Vagina (tissue), 2 donors: Measurements from ENCODE around the gene CAMK2B. TPM values are rescaled to one million over a fixed set of nuclear protein-coding genes. Genes with fewer than 3 reads are reported as not detected.

Experiments used
- DNase-seq, 2 donors: peaks; one replicate each; pipeline ENCODE4 v3.0.0-alpha.2; 2017; ENCODE audit errors: extremely low spot score in 2 of 2
- H3K27ac ChIP-seq: fragments of 200-600 bp; sonication (generic); one replicate; pipeline ENCODE4 v1.5.1; 2019
- H3K27me3 ChIP-seq: fragments of 200-600 bp; sonication (generic); one replicate; pipeline ENCODE4 v1.5.1; 2019
- H3K36me3 ChIP-seq, 2 donors: fragments of 200-600 bp; sonication (generic); one replicate each; pipeline ENCODE4 v1.5.1; 2017 to 2019
- H3K4me1 ChIP-seq: fragments of 200-600 bp; sonication (generic); one replicate; pipeline ENCODE4 v1.5.1; 2019
- H3K4me3 ChIP-seq, 2 donors: fragments of 200-600 bp; sonication (generic); 1 replicate in 1 of 2; 2 replicates in 1 of 2; pipeline ENCODE4 v1.5.1; 2016 to 2019
- H3K9me3 ChIP-seq: fragments of 200-600 bp; sonication (generic); one replicate; pipeline ENCODE4 v1.5.1; 2019
- CTCF ChIP-seq, 3 experiments: fragments of 450-650 bp in 2 of 3; fragments of 200-600 bp in 1 of 3; sonication (generic) in 1 of 3; IDR thresholded peaks; one replicate each; pipeline ENCODE4 v1.5.1; 2017 to 2019; ENCODE audit warnings: antibody characterized with exemption in 3 of 3, mild to moderate bottlenecking in 2 of 3, moderate library complexity in 2 of 3
- POLR2A ChIP-seq, 2 donors: fragments of 450-650 bp; IDR thresholded peaks; one replicate each; pipeline ENCODE4 v1.6.1; 2017; ENCODE audit warnings: antibody characterized with exemption in 2 of 2, mild to moderate bottlenecking in 2 of 2, moderate library complexity in 2 of 2
- POLR2AphosphoS5 ChIP-seq, 2 donors: sonication (generic); formaldehyde crosslinking; IDR thresholded peaks; one replicate each; pipeline ENCODE4 v1.9.0; 2017; ENCODE audit warnings: antibody characterized with exemption in 2 of 2, mild to moderate bottlenecking in 2 of 2, low read depth in 1 of 2; ENCODE audit not compliant: insufficient read depth in 1 of 2
- intact Hi-C: fragments of 100-400 bp; cut with DNase I; formaldehyde crosslinking; loops from one replicate; pipeline ENCODE4 v1.15.1; 2023
- total RNA-seq: library from RNA; depleted of rRNA; stranded (reverse); fragments of >200 nt; gene quantifications from one replicate; pipeline ENCODE4 v1.2.3, GENCODE V29; 2016

The CAMK2B gene
- total RNA-seq, 1 donor from 2014 or later, result 3.2 TPM

- peaks cover 4% of the 10 kb centered on the region for H3K27me3 ChIP-seq
- intact Hi-C loops, result no loop called here
- H3K4me3 ChIP-seq, result no peak overlapping the region
- TF ChIP-seq CTCF (IDR thresholded peaks at IDR 0.05) (no peak), POLR2A (IDR thresholded peaks at IDR 0.05) (no peak), POLR2AphosphoS5 (IDR thresholded peaks at IDR 0.05; ENCODE audit: insufficient read depth in 1 of 2, low read depth in 1 of 2) (no peak)
- DNase-seq, result no peak
- no peaks in the 10 kb centered on the region for H3K4me1 ChIP-seq
- no peaks in the 10 kb centered on the region for H3K36me3 ChIP-seq
- no peaks in the 10 kb centered on the region for H3K9me3 ChIP-seq
- H3K27ac ChIP-seq, result no peak overlapping the region
Measured at GRCh38 chr7:44368885-44369284, 43.5 kb upstream of the CAMK2B start.

- Histone ChIP-seq H3K9me3 (no peaks in the 10 kb centered on the region), H3K4me1 (no peaks in the 10 kb centered on the region), H3K36me3 (no peaks in the 10 kb centered on the region), H3K27ac (no peak overlapping the region), H3K4me3 (no peak overlapping the region), H3K27me3 (peaks cover 4% of the 10 kb centered on the region)
- intact Hi-C loops, result no loop called here
- TF ChIP-seq CTCF (IDR thresholded peaks at IDR 0.05) (no peak), POLR2AphosphoS5 (IDR thresholded peaks at IDR 0.05; ENCODE audit: insufficient read depth in 1 of 2, low read depth in 1 of 2) (no peak), POLR2A (IDR thresholded peaks at IDR 0.05) (no peak)
- DNase-seq, result no peak
Measured at GRCh38 chr7:44368455-44368854, 43.1 kb upstream of the CAMK2B start.

- DNase-seq, result peak in 1 of 2 donors; percentile 64
- H3K27me3 ChIP-seq, result peaks cover 4% of the 10 kb centered on the region
- H3K36me3 ChIP-seq, result no peaks in the 10 kb centered on the region
- H3K27ac ChIP-seq, result no peak overlapping the region
- no peak for TF ChIP-seq POLR2AphosphoS5 (IDR thresholded peaks at IDR 0.05; ENCODE audit: insufficient read depth in 1 of 2, low read depth in 1 of 2)
- no peak for TF ChIP-seq POLR2A (IDR thresholded peaks at IDR 0.05)
- TF ChIP-seq CTCF (IDR thresholded peaks at IDR 0.05), result no peak
- H3K4me1 ChIP-seq, result no peaks in the 10 kb centered on the region
- H3K9me3 ChIP-seq, result no peaks in the 10 kb centered on the region
- no peak overlapping the region for H3K4me3 ChIP-seq
- intact Hi-C loops, result no loop called here
Measured at GRCh38 chr7:44367475-44368043, 42.2 kb upstream of the CAMK2B start.

GRCh38 chr7:44366986-44367385, 41.6 kb upstream of the CAMK2B start:
- Histone ChIP-seq H3K27ac (no peak overlapping the region), H3K36me3 (no peaks in the 10 kb centered on the region), H3K4me1 (no peaks in the 10 kb centered on the region), H3K27me3 (peaks cover 4% of the 10 kb centered on the region), H3K9me3 (no peaks in the 10 kb centered on the region), H3K4me3 (no peak overlapping the region)
- TF ChIP-seq POLR2A (IDR thresholded peaks at IDR 0.05) (no peak), CTCF (IDR thresholded peaks at IDR 0.05) (no peak), POLR2AphosphoS5 (IDR thresholded peaks at IDR 0.05; ENCODE audit: insufficient read depth in 1 of 2, low read depth in 1 of 2) (no peak)
- DNase-seq, result no peak
- intact Hi-C loops, result no loop called here

- no peaks in the 10 kb centered on the region for H3K27me3 ChIP-seq
- no peaks in the 10 kb centered on the region for H3K9me3 ChIP-seq
- TF ChIP-seq CTCF (IDR thresholded peaks at IDR 0.05), result no peak
- no peak for TF ChIP-seq POLR2AphosphoS5 (IDR thresholded peaks at IDR 0.05; ENCODE audit: insufficient read depth in 1 of 2, low read depth in 1 of 2)
- TF ChIP-seq POLR2A (IDR thresholded peaks at IDR 0.05), result no peak
- no peak overlapping the region for H3K4me3 ChIP-seq
- H3K4me1 ChIP-seq, result no peaks in the 10 kb centered on the region
- DNase-seq, result no peak
- H3K27ac ChIP-seq, result no peak overlapping the region
- no peaks in the 10 kb centered on the region for H3K36me3 ChIP-seq
- intact Hi-C loops, result no loop called here
Measured at GRCh38 chr7:44353668-44354067, 28.3 kb upstream of the CAMK2B start.
